Kasumi-1 (cell line): ENCODE data around the gene ZC3H7B.

Experiments used
- DNase-seq, 2 experiments: peaks; one replicate each; lab custom pipeline; 2025; lab: John Stamatoyannopoulos, UW

Gene ZC3H7B

DNA sequence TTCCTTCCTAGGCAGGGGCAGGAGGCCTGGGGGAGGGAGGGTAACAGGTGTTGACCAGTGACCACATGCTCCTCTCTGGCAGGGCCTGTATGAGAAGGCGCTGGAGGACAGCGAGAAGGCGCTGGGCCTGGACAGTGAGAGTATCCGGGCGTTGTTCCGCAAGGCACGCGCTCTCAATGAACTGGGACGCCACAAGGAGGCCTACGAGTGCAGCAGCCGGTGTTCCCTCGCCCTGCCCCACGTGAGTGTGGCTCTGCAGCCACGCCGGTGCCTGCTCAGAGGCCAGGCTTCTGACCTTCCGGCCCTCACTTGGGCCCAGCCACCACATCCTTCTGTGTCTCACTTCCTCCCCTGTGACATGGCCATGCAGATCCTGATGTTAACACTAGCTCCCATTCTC is 25.8 kb downstream of the ZC3H7B start:
- no peak for DNase-seq

DNA sequence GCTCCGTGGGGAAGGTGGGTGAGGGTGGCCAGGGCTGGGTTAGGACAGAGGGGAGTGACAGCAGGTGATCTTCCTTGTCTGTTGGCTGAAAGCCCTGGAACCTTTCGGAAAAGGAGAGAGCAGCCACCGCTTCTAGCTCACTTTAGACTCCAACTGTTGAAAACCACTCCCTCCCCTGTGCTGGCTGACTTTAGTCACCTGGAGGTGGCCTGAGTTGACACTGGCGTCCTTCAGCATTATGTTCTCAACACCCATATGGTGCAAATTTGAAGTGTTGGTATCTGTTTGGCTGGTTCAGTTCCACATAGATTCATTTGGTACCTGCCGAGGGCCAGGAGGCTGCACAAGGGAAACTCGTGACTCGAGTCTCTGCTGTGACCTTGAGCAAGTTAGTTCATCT is 28.8 kb downstream of the ZC3H7B start:
- DNase-seq, result no peak

DNA sequence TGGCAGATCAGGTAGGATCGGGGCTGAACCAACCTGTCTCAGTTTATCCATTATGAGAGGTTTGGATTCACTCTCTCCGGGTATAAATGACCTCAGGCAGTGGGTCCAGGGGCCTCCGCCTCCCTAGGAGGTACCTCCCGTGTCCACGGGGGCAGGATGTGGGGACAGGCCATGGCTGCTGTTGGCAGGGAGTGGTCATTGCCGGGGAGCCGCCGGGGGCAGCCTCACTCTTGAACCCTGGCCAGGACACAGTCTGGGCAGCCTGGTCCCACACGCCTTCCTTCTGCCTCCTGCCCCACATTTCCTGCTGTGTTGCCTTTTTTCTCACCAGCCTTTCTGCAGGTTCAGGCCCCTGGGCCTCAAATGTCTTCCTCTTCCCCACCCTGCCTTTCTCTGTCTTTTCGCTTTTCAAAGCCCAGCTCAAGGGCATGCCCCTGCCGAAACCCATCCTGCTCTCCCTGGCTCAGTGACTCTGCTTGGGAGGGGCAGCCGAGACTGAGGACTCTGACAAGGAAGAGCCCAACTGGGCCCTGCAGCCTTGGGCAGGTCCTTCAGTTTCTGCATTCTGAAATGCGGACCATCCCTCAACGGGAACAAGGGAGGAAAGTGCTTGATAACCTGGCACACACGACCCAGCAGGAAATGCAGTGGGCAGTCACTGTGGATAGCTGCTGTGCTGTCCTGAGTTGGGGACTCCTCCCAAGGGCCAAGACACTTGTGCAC is 31.1 kb downstream of the ZC3H7B start:
- DNase-seq, result no peak

DNA sequence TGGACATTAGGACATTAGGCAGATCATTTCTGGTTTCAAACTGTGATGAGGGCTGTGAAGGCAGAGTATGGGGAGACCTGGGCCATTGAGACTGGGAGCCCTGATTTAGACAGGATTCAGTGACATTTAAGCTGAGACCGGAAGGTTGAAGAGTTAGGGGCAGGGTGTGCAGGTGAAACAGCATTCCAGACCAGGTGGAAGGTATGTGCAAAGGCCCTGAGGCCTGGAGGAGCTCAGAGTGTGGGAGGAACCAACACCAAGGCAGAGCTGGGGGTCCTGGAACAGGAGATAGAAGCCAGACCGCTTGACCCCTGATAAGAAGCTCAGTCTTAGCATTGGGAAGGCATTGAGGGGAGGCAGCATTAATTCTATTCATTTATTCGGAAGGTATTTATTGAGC is 32.5 kb downstream of the ZC3H7B start:
- DNase-seq, result no peak

DNA sequence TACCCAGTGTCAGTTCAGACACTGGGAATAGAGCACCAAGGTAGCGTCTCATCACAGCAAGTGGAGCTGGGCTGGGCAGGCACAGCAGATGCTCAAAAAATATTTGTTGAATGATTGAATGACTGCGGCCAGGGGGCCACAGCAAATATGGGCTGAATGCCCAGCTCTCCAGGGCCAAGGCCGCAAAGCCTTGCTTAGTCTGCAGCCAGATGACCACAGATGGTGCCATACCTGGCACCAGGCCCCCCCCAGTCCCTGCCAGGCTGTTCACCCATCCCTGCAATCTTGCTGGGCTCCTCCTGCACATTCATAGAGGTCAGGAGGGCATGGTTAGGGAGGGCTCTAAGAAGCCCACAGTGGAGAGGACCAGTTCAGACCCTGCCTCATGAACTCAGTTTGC is 32.9 kb downstream of the ZC3H7B start:
- no peak for DNase-seq

DNA sequence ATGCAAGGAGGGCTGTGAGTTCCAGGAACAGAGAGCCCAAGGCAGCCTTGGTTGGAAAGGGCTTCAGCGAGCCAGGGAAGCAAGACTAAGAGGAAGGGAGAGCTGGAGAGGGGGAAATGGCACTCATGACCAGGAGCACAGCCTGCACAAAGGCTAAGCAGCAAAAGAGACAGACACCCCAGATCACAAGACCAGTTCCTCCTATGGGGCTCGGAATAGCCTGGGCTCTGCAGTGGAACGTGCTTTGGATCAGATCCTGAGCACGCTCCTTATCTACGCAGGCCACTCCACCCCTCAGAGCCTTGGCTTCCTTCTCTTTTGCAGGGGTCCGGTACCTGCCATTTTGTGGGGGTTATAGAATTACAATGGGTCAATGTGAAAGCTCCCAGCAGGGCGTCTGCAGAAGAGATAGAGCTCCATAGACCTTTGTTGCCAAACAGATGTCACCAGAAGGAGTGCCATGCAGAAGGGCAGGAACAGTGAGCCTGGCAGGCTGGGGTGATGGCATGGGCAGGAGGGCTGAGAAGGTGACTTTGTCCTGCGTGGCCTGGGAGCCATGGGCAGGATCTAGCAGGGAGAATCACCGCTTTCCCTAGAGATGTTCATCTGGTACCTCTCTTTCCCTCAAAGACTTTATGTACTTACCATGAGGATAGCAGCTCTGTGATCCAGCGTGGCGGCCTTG is 33.8 kb downstream of the ZC3H7B start:
- no peak for DNase-seq

DNA sequence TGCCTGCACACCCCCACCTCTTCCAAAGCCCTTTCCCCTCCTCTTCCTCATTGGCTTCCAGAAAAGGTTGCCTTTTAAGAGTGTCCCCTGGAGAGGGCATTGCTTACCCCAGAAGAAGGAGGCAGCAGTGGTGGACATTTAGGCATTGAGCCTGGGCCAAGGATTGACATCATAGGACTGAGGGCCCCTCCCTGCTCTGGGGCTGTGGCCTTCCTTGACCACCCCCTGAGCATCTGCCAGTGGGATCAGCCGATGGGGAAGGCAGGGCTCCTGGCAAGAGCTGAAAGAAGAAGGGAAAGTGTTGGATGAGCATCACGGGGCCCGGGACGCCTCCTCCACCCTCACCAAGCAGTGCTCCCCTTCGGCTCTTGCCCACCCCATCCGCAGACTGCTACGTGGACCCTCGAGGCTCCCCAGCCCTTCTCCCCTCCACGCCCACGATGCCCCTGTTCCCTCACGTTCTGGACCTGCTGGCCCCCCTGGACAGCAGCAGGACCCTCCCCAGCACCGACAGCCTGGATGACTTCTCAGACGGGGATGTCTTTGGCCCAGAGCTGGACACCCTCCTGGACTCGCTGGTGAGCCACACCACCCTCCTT is 37.4 kb downstream of the ZC3H7B start:
- DNase-seq, result no peak

DNA sequence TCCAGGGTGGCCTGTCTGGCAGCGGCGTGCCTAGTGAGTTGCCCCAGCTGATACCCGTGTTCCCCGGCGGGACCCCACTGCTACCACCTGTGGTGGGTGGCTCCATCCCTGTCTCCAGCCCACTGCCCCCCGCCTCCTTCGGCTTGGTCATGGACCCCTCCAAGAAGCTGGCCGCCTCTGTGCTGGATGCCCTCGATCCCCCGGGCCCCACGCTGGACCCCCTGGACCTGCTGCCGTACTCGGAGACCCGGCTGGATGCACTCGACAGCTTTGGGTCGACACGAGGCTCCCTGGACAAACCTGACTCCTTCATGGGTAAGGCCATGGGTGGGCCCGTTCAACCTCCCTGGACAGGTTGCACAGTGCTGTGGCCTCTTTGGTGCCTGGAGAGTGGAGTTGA is 38.5 kb downstream of the ZC3H7B start:
- DNase-seq, result no peak

DNA sequence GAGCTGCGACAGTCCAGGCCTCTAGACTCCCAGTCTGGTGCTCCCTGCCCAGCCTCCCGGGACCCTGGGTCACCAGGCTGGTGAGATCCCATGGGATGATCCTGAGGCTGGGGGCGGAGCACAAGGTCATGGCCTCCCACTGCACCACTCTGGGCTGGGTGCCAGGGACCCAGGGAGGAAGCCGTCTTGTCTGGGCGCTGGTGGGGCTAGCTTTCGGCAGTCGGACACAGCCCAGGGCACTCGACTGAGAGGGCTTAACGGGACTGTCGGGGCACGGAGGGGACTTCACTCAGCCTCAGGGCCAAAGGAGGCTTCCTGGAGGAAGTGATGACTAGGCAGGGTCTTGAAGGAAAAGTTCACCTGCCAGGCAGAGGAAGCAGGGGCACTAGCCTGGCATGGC is 39.0 kb downstream of the ZC3H7B start:
- DNase-seq, result no peak

DNA sequence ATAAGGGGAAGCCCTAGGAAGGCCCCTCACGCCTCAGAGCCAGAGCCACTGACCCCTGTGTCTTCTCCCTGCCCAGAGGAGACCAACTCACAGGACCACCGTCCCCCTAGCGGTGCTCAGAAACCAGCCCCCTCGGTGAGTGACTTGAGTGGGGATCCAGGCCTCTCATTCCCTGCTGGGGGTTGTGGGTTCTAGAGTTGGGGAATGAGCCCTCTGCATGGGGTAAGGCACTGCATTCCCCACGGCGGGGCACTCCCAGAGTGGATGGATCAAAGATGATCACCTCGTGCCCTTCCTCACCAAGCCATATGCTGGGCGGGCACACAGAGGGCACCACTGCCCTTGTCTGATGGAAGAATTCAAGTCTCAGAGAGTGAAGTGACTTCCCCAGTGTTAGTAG is 39.7 kb downstream of the ZC3H7B start:
- DNase-seq, result no peak

DNA sequence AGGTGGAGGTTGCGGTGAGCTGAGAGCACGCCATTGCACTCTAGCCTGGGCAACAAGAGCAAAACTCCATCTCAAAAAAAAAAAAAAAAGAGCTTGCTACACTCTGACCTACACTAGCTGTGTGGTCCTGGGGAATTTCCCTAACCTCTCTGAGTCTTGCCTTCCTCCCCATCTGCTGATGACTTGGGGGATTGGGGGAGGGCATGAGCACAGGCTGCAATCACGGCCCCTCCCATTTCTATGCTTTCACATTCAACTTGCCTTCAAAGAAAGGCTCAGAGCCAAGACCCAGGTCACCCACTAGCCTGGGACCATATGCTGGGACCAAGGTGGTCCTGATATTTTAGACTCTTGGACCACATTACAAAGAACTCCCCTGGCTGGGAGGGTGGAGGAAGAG is 40.7 kb downstream of the ZC3H7B start:
- no peak for DNase-seq

DNA sequence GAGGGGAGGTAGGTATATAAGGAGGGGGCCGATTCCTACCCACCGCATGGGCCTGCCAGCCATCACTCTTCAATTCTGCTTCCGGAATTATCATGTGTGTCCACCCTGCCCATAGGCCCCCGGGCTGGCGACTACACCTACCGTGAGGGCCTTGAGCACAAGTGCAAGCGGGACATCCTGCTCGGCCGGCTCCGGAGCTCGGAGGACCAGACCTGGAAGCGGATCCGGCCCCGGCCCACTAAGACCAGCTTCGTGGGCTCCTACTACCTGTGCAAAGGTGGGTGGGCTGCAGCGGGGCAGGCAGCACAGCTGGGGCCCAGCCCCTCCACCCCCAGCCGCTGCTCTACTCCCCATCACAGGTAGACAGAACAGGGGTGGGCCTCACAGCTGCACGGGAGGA is 42.0 kb downstream of the ZC3H7B start:
- DNase-seq, result no peak

DNA sequence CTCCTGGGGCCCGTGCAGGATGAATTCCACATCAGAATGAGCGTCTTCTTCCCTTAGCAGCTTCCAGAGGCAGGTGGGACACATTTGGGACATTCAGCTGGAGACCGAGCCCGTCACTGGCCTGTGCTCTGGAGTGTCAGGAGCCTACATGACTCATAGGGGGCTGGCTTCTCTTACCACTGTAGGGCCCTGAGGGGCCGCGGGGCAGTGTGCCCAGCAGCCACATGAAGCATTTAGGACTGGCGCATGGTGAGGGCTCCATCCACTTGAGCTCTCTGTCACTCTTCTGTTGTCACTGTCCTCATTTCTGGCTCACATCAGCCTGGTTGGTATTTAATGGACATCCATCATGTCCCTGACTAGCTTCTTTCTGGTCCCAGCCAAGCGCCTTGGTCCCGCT is 42.4 kb downstream of the ZC3H7B start:
- DNase-seq, result no peak

DNA sequence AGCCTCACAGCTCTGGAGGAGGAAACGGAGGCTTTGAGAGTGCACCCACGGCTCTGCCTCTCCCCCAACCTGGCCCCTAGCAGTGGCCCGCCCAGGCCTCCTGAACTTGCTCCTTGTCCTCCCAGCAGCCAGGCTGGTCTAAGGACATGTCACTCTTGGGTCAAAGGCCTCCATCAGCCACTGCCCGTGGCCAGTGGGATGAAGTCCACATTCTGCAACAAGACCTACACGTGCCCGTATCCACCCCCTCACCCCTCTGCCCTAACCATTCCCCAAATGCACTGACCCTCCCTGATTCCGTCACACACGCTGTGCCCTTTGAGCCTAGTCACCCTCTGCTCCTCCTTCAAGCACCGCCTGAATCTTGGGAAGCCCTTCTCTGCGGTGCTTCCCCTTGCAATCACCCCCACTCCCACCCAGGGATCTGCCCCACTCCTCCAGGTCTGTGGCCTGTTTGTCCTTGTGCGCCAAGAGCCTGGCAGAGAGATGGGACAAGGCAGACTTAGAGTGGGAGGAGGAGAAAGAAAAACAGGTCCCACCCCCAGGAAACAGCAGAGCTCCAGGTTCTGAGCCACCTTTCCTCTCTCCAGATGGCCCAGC is 43.0 kb downstream of the ZC3H7B start:
- no peak for DNase-seq

DNA sequence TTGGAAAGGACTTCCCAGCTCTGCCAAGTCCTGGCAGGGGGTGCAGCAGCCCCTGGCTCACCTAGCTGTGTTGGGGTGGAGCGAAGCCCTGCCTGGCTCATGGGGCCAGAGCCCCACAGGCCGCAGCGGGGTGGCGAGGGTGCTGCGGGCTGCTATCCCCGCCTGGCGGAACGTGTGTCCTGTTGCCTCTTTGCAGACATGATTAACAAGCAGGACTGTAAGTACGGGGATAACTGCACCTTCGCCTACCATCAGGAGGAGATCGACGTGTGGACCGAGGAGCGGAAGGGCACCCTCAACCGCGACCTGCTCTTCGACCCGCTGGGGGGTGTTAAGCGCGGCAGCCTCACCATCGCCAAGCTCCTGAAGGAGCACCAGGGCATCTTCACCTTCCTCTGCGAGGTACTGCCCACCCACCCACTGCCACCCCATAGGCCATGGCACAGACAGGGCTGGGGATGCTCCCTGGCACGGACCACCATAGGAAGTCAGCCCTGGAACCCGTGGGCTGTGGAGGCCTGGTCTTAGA is 44.5 kb downstream of the ZC3H7B start:
- no peak for DNase-seq

DNA sequence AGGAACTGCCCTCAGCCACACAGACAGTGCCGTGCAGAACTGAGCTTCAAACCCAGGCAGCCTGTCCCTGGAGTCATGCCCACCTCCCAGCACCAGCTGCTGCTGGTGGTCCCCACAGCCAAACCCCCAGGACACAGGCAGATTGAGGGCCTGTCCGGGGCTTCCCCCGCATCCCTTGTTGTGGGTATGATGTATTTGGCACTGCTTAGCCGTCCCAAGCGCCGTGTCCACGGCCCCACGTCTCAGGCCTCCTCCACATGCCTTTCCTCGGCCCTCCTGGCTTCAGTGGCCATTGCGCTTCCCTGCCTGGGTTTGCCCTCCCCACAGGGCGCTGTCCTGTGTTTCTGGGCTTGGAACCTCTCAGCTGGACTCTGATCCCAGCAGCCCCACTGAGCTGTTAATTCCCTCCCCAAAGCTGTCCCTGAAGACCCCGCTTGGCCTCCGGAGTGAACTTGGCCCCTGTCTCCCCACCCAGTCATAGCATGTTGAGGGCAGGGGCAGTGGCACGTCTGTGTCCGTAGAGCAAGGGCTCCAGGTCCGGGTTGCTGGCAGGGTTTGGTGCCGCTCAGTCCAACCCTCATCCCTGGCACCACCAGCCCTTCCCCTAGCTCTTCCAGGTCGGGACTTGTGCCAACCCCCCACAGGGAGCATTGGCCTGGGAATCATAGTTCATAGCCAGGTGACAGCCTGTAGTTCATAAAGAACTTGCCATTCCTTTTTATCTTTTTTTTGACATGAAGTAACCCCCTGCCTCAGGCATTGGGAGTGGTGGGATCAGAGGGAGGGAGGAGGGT is 45.9 kb downstream of the ZC3H7B start:
- DNase-seq, result no peak

DNA sequence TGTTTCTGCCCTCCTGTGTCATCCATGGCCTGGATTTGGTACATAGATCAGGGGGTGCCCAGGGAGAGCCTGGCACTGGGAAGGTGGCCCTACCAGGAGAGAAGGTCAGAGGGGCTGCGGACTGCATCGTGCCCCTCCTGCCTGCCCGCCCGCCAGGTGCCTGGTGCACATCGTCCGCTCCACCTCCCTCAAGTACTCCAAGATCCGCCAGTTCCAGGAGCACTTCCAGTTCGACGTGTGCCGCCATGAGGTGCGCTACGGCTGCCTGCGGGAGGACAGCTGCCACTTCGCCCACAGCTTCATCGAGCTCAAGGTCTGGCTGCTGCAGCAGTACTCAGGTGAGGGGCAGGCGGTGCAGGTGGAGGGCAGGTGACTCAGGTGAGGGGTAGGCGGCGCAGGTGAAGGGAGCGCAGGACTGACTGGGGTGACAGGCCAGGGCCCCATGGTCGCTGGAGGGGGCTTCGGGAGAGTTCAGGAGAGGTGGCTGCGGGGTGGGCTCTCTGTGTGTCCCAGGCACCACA is 47.7 kb downstream of the ZC3H7B start:
- DNase-seq, result no peak

DNA sequence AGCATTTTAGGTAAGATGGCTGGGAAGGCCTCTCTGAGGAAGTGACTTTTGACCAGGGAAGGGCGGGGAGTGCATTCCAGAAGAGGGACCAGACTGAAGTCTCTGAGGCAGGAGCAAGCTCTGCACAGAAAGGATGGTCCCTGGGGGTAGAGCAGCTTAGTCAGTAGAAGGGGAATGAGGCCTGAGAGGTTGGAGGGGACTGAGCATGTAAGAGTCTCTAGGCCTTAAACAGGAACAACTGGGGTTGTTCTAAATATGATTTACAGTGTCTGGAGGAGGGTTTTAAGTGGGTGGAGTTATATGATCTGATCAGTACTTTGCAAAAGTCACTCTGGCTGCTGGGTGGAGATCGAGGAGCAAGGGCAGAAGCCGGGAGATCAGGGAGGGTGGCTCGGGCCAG is 48.8 kb downstream of the ZC3H7B start:
- DNase-seq, result no peak

DNA sequence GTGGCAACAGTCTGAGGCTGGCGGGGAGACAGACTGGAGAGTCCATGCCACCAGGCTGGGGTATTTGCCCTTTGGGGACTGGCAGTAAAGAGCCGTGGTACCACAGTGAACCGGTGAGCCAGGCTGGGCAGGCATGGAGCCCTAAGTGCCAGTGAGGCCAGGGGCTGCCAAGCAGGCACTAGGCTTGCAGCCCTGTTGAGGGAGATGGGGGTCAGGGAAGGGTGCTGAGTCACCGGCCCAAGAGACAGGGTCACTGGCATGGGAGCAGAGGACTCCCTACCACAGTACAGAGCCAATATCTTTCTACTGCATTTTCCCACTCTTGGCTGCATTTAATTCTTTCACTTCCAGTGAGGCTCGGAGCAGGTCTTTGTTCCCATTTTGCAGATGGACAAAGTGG is 49.7 kb downstream of the ZC3H7B start:
- DNase-seq, result no peak

DNA sequence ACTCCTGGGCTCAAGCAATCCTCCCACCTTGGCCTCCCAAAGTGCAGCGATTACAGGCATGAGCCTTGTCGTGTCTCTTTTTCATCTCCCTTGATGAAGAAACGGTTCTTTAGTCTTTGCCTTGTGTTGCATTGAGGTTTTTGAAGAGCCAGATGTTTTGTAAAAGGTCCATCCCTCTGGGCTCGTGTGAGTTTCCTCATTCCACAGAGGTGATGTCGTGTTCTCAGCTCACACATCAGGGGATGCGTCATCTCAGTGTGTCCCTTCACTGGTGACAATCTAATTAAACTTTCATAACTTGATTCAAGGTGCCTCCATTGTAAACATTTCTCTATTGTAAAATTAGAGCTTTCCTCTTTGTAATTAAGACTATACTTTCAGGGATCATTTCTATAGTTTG is 50.7 kb downstream of the ZC3H7B start:
- no peak for DNase-seq

DNA sequence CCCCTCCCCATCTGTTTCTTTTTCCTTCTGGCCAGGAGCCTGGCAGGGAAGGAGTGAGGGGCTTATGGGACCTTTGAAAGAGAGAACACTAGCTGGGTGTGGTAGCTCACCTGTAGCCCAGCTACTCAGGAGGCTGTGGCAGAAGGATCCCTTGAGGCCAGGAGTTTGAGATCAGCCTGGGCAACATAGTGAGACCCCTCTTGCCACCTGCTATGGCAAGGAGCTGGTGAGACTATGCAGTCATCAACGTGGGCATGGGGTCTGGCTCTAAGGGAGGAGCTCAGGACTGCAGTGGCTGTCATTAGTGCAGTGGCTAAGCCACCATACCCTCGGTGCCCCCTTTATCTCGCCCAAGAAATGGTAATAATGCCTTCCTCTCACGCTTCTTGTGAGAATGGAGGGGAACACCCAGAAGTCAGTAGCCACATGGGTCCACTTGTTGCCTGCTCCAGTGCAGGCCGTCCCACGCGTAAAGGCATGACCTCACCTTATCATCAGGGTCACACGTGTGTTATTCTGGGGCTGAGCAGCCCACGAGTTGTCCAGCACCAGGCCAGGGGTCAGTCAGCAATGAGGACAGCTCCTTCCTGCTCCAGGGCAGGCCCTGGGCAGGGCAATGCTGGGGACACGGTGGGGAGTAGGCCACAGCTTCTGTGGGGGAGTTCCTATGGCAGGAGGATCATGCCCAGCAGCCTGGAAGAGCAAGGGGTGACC is 52.7 kb downstream of the ZC3H7B start:
- no peak for DNase-seq
